ENCODE measurements around the gene GRID1. TPM values are rescaled to one million over a fixed set of nuclear protein-coding genes. Genes with fewer than 3 reads are reported as not detected.
A peak's percentile ranks its signal among the peaks of the same experiment; 100 is the strongest.

Gene GRID1
- total RNA-seq, 4 donors from 2014 or later = 0.40 to 1.9 (median 1.00) TPM

DNA sequence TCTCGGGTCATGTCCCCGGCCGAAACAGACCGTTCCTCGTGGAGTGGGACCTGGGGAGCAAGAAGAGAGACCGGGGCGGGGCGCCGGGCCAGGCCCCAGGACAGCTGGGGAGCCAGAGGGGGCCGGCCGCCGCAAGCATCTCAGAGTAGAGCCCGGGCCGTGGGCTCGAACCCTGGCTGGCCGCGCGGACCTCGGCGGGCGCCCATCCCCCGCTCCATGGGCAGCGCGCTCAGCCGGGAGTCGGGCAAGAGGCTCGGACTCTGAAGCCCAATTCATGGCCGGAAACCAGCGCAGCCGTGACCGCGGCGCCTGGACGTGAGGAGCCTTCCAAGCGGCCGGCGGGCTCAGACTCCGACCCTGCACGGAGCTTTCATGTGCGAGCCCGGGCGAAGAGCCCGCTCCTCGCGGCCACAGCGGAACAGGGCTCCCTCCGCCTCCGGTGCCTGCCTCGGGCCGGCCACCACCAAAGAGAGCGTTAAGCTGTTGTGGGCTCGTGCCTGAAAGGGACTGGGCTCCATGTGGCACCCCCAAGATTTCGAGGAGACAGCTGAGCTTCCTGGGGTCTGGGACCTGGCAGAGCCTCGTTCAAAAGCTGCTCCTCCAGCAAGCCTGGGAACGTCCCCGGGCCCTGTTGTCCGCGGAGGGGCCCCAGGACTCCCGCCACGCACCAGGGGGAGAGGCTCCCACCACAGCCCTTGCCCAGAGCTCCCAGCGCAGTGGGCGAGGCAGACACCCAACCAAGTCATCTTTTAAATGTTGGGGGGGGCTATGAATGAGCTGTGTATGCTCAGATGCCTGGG, 757 bp upstream of the GRID1 start:
- Histone ChIP-seq H3K36me3 (no peaks in the 10 kb centered on the region), H3K27ac (no peak overlapping the region), H3K4me3 (peak overlapping the region; percentile 13 to 50 (median 42)), H3K9me3 (no peaks in the 10 kb centered on the region), H3K4me1 (peaks cover 4 to 38% (median 25%) of the 10 kb centered on the region in 4 donors), H3K27me3 (peaks cover 99% of the 10 kb centered on the region)
- in situ Hi-C loops (cut with MboI; ENCODE audit: low pct_ligation_motif_present in 1 of 4, low pct_unique_long_range_greater_than_20kb in 1 of 4, low sequenced_read_pairs in 3 of 4) (loop anchor here in 2 of 4 donors (25.0 kb wide), 3 partner anchors 280 to 830 kb away; no protein-coding TSS in a partner anchor), intact Hi-C loops (cut with DNase I; ENCODE audit: low total_unique reads) (no loop called here)
- 8% methylated on average over 30 of the region's 62 CpGs; no CpG with 5 or more reads in 1 of the 2 donors for WGBS, 2 donors (ENCODE audit: low coverage in 1 of 2)
- no peak for TF ChIP-seq POLR2A (IDR thresholded peaks at IDR 0.05)
- TF ChIP-seq POLR2AphosphoS5 (IDR thresholded peaks at IDR 0.05) = no peak
- no peak for TF ChIP-seq CTCF (IDR thresholded peaks at IDR 0.05)
- no peak for TF ChIP-seq EP300 (IDR thresholded peaks at IDR 0.05; ENCODE audit: low read depth)
- DNase-seq = no peak

- no CpG with 5 or more reads among the region's 38 CpGs for WGBS, 2 donors (ENCODE audit: low coverage in 1 of 2)
- no peak for DNase-seq
- Histone ChIP-seq H3K27ac (no peak overlapping the region), H3K36me3 (no peaks in the 10 kb centered on the region), H3K4me1 (peaks cover 4 to 38% (median 25%) of the 10 kb centered on the region in 4 donors), H3K4me3 (peak overlapping the region; percentile 13 to 50 (median 42)), H3K27me3 (peaks cover 99% of the 10 kb centered on the region), H3K9me3 (no peaks in the 10 kb centered on the region)
- no peak for TF ChIP-seq CTCF (IDR thresholded peaks at IDR 0.05)
- no peak for TF ChIP-seq EP300 (IDR thresholded peaks at IDR 0.05; ENCODE audit: low read depth)
- TF ChIP-seq POLR2A (IDR thresholded peaks at IDR 0.05) = no peak
- TF ChIP-seq POLR2AphosphoS5 (IDR thresholded peaks at IDR 0.05) = no peak
- intact Hi-C loops (cut with DNase I; ENCODE audit: low total_unique reads) (no loop called here), in situ Hi-C loops (cut with MboI; ENCODE audit: low pct_ligation_motif_present in 1 of 4, low pct_unique_long_range_greater_than_20kb in 1 of 4, low sequenced_read_pairs in 3 of 4) (loop anchor here in 2 of 4 donors (25.0 kb wide), 3 partner anchors 280 to 830 kb away; no protein-coding TSS in a partner anchor)
Measured at GRCh38 chr10:86366902-86367151, 232 bp upstream of the GRID1 start.

DNA sequence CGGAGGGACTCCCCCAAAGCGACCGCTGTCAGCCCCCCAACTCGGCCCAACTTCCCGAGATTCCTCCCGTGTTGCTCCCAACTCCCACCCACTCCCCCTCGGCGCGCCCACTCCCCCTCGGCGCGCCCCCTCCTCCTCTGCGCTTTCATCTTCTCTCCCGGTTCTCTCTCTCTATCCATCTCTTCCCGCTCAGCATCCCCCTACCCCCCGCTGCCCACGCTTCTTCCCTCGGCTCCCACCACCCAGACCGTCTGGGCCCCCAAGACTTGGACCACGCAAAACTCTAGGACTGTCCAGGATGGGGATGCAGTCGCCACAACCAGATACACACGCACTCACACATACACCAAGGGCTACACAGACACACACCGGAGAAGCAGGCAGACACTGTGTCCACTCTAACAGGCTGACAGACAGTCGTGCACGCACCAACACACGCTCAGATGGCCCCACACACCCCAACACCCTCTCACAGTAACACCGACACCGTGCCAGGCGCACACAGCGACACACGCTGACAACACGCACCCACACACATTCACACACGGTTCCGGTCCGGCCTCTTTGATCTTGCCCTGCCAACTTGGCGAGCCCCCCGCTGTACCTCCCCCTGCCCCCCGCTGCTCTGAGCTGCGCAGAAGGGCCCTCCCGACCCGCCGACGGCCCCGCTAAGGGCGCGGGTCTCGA, 1.1 kb downstream of the GRID1 start:
- peak overlapping the region in 1 of 4 donors; percentile 36 for H3K27ac ChIP-seq
- peaks cover 4 to 38% (median 25%) of the 10 kb centered on the region in 4 donors for H3K4me1 ChIP-seq
- in situ Hi-C loops (cut with MboI; ENCODE audit: low pct_ligation_motif_present in 1 of 4, low pct_unique_long_range_greater_than_20kb in 1 of 4, low sequenced_read_pairs in 3 of 4) = loop anchor here in 2 of 4 donors (25.0 kb wide), 3 partner anchors 278 to 828 kb away; no protein-coding TSS in a partner anchor
- H3K4me3 ChIP-seq = peak overlapping the region in 3 of 4 donors; percentile 37 to 50 (median 46)
- WGBS, 2 donors (ENCODE audit: low coverage in 1 of 2) = 0 to 3% methylated on average over 2 to 37 of the region's 47 CpGs
- TF ChIP-seq EP300 (IDR thresholded peaks at IDR 0.05; ENCODE audit: low read depth) = no peak
- no peak for TF ChIP-seq CTCF (IDR thresholded peaks at IDR 0.05)
- H3K9me3 ChIP-seq = no peaks in the 10 kb centered on the region
- no peaks in the 10 kb centered on the region for H3K36me3 ChIP-seq
- DNase-seq = no peak
- intact Hi-C loops (cut with DNase I; ENCODE audit: low total_unique reads) = no loop called here
- peaks cover 86% of the 10 kb centered on the region for H3K27me3 ChIP-seq
